Measurements from ENCODE around the gene CHI3L1. TPM values are rescaled to one million over a fixed set of nuclear protein-coding genes. Genes with fewer than 3 reads are reported as not detected.

Gene CHI3L1
- total RNA-seq, 1 experiment from 2014 or later: not detected

GRCh38 chr1:203152158-203153034, 34.1 kb downstream of the CHI3L1 start:
- no peaks in the 10 kb centered on the region for H3K36me3 ChIP-seq (ENCODE audit: control insufficient read depth in 1 of 2, insufficient read depth in 2 of 2, low read length in 2 of 2)
- TF ChIP-seq FOSL1 (IDR thresholded peaks at IDR 0.05; ENCODE audit: low read depth) (peak; percentile 60), ATF3 (IDR thresholded peaks at IDR 0.05) (no peak), EGR1 (IDR thresholded peaks at IDR 0.05; ENCODE audit: low read depth) (no peak), SP1 (IDR thresholded peaks at IDR 0.05; ENCODE audit: low read depth) (peak; percentile 20; the same call in 1 of the 2 replicates), POLR2AphosphoS5 (IDR thresholded peaks at IDR 0.05; ENCODE audit: low read depth, low read length) (no peak), TCF7L2 (IDR thresholded peaks at IDR 0.05; ENCODE audit: borderline replicate concordance, extremely low read depth, insufficient read depth, insufficient read length) (no peak), CBX3 (IDR thresholded peaks at IDR 0.05; ENCODE audit: low read depth) (no peak), ELF1 (IDR thresholded peaks at IDR 0.05; ENCODE audit: borderline replicate concordance, low read depth) (no peak), YY1 (IDR thresholded peaks at IDR 0.05; ENCODE audit: extremely low read depth, insufficient replicate concordance, low read depth, low read length) (no peak), MAX (IDR thresholded peaks at IDR 0.05) (no peak), EZH2phosphoT487 (IDR thresholded peaks at IDR 0.05; ENCODE audit: borderline replicate concordance) (no peak), ZFX (IDR thresholded peaks at IDR 0.05) (no peak), RAD21 (IDR thresholded peaks at IDR 0.05; ENCODE audit: low read depth) (no peak), SIN3A (IDR thresholded peaks at IDR 0.05; ENCODE audit: low read depth) (no peak), JUND (IDR thresholded peaks at IDR 0.05) (peak; percentile 45; the same call in 1 of the 2 replicates), CEBPB (IDR thresholded peaks at IDR 0.05; ENCODE audit: low read depth) (peak; percentile 43; the same call in 1 of the 2 replicates), EZH2 (IDR thresholded peaks at IDR 0.05) (no peak), POLR2A (IDR thresholded peaks at IDR 0.05; ENCODE audit: borderline replicate concordance, extremely low read depth, insufficient read depth, insufficient read length) (no peak), ZBTB33 (IDR thresholded peaks at IDR 0.05; ENCODE audit: extremely low read depth, insufficient replicate concordance, low read length) (no peak), CTCF (IDR thresholded peaks at IDR 0.05 in 2 of 3, conservative IDR thresholded peaks at IDR 0.05 in 1 of 3; ENCODE audit: borderline replicate concordance in 1 of 3, insufficient read depth in 1 of 3, low read depth in 2 of 3, low read length in 2 of 3) (no peak), SRF (IDR thresholded peaks at IDR 0.05; ENCODE audit: low read depth) (no peak)

More at GRCh38 chr1:203152158-203153034, 34.1 kb downstream of the CHI3L1 start:
- H3K4me3 ChIP-seq (replicated peaks in 1 of 2; ENCODE audit: low read depth in 1 of 2, low read length in 2 of 2): no peak overlapping the region
- H3K27ac ChIP-seq (ENCODE audit: low read depth, low read length): no peak overlapping the region
- no peaks in the 10 kb centered on the region for H3K79me2 ChIP-seq (ENCODE audit: insufficient read depth, low read length)
- H3K4me2 ChIP-seq (ENCODE audit: low read length): peak overlapping the region; percentile 16; the same call in 1 of the 2 replicates
- H2AFZ ChIP-seq (ENCODE audit: low read depth, low read length, poor library complexity, severe bottlenecking): no peak overlapping the region
- H4K20me1 ChIP-seq (ENCODE audit: insufficient read depth): no peaks in the 10 kb centered on the region
- POLR2A ChIA-PET: no interaction called here
- DNase-seq (ENCODE audit: low read depth, low spot score): no peak
- peak; percentile 63 for ATAC-seq
- CTCF ChIA-PET: interaction anchor here (1.4 kb wide), 1 partner anchor 14 kb away, joined by 3 read pairs; no protein-coding TSS in a partner anchor
- no peaks in the 10 kb centered on the region for H3K27me3 ChIP-seq (ENCODE audit: insufficient read depth, low read length)
- no TSS peak for BruUV-seq (replicated peaks)
- H3K9me2 ChIP-seq (ENCODE audit: insufficient read depth): no peaks in the 10 kb centered on the region
- no peaks in the 10 kb centered on the region for H3K9me3 ChIP-seq (ENCODE audit: control insufficient read depth in 1 of 2, insufficient read depth in 1 of 2, low read depth in 1 of 2, low read length in 2 of 2)
- peaks cover 3 to 33% of the 10 kb centered on the region in 2 experiments; a peak in 3 of 4 replicates for H3K4me1 ChIP-seq (ENCODE audit: control insufficient read depth in 1 of 2, insufficient read depth in 2 of 2, low read length in 2 of 2)
- H3K9ac ChIP-seq (ENCODE audit: low read length): no peak overlapping the region
- intact Hi-C loops (cut with micrococcal nuclease): no loop called here
- RAD21 ChIA-PET (ENCODE audit: low non-redundant PET in 1 of 2, low total read pairs in 2 of 2, uncharacterized antibody in 2 of 2, unreplicated experiment in 2 of 2): no interaction called here
